ENCODE data around the gene FXYD6.
"Not testable (repeated sequence)": the region's sequence is repeated elsewhere in the genome, so short reads cannot be mapped to it uniquely, and the experiment has no call there.

The FXYD6 gene

GRCh38 chr11:117872420-117872961 is 4.0 kb downstream of the FXYD6 start:
- no peaks in the 10 kb centered on the region for H3K36me3 ChIP-seq (ENCODE audit: insufficient read depth, low read length)
- H3K9ac ChIP-seq (ENCODE audit: insufficient read length) = no peak overlapping the region
- H3K9me3 ChIP-seq (ENCODE audit: low read depth, low read length) = no peaks in the 10 kb centered on the region
- H3K27ac ChIP-seq = no peak overlapping the region
- no peak overlapping the region for H3K4me3 ChIP-seq
- no peak for TF ChIP-seq POLR2AphosphoS5 (IDR thresholded peaks at IDR 0.05; ENCODE audit: borderline replicate concordance, low read depth, low read length)
- no peak for TF ChIP-seq FOXP2 (optimal IDR thresholded peaks at IDR 0.05; ENCODE audit: control extremely low read depth, extremely low read length, insufficient read depth)
- DNase-seq (ENCODE audit: low read depth, low spot score) = no peak

DNA sequence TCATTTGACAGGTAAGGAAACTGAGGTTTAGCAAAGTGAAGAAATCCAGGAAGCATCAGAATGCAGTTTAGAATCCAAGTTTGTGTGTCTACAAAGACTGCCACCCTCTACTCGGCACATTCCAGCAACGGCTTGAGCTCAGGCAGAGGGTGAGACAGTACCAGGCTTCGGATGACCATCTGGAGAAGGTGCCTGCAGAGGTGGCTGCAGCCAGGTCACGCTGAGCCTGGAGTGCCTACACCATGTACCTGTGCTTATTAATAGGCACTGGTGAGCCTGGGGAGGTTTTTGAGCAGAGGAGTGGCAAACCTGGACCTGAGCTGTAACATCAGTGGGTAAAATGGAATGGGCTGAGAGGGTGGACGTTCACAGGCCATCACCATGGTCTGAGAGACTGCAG is 4.7 kb downstream of the FXYD6 start:
- H3K36me3 ChIP-seq (ENCODE audit: insufficient read depth, low read length) = no peaks in the 10 kb centered on the region
- TF ChIP-seq FOXP2 (optimal IDR thresholded peaks at IDR 0.05; ENCODE audit: control extremely low read depth, extremely low read length, insufficient read depth) (no peak), EZH2 (IDR thresholded peaks at IDR 0.05) (no peak), POLR2AphosphoS5 (IDR thresholded peaks at IDR 0.05; ENCODE audit: borderline replicate concordance, low read depth, low read length) (no peak)
- H3K27ac ChIP-seq = no peak overlapping the region
- DNase-seq (ENCODE audit: low read depth, low spot score) = no peak
- H3K9me3 ChIP-seq (ENCODE audit: low read depth, low read length) = no peaks in the 10 kb centered on the region
- no peak overlapping the region for H3K9ac ChIP-seq (ENCODE audit: insufficient read length)
- H3K4me3 ChIP-seq = no peak overlapping the region

DNA sequence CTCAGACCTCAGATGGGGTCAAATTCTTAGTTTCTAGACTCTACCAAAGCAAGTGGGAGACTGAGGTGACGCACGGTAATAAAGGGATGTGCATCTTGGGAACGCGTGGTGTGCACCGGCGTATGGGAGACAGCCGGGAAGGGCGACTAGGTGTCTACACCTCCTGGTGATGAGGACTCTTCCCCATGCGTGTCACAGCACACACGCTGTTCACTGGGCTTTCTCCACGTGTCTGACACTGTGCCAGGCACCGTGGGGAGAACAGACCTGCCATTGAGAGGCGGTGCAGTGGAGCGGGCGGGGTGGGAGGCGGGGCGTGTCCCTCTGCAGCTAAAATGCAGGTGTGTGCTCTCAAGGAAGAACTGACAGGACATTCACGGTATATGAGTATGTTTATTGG is 5.3 kb downstream of the FXYD6 start:
- H3K36me3 ChIP-seq (ENCODE audit: insufficient read depth, low read length) = no peaks in the 10 kb centered on the region
- no peak overlapping the region for H3K9ac ChIP-seq (ENCODE audit: insufficient read length)
- no peak for TF ChIP-seq POLR2AphosphoS5 (IDR thresholded peaks at IDR 0.05; ENCODE audit: borderline replicate concordance, low read depth, low read length)
- TF ChIP-seq FOXP2 (optimal IDR thresholded peaks at IDR 0.05; ENCODE audit: control extremely low read depth, extremely low read length, insufficient read depth) = no peak
- no peak for TF ChIP-seq EZH2 (IDR thresholded peaks at IDR 0.05)
- H3K27ac ChIP-seq = no peak overlapping the region
- H3K9me3 ChIP-seq (ENCODE audit: low read depth, low read length) = no peaks in the 10 kb centered on the region
- DNase-seq (ENCODE audit: low read depth, low spot score) = no peak
- H3K4me3 ChIP-seq = no peak overlapping the region

GRCh38 chr11:117870103-117870952 is 6.1 kb downstream of the FXYD6 start:
- Histone ChIP-seq H3K4me3 (no peak overlapping the region), H3K27ac (no peak overlapping the region), H3K36me3 (ENCODE audit: insufficient read depth, low read length) (no peaks in the 10 kb centered on the region), H3K9me3 (ENCODE audit: low read depth, low read length) (no peaks in the 10 kb centered on the region), H3K9ac (ENCODE audit: insufficient read length) (no peak overlapping the region)
- TF ChIP-seq EZH2 (IDR thresholded peaks at IDR 0.05) (no peak), POLR2AphosphoS5 (IDR thresholded peaks at IDR 0.05; ENCODE audit: borderline replicate concordance, low read depth, low read length) (no peak), FOXP2 (optimal IDR thresholded peaks at IDR 0.05; ENCODE audit: control extremely low read depth, extremely low read length, insufficient read depth) (no peak)
- DNase-seq (ENCODE audit: low read depth, low spot score) = no peak

DNA sequence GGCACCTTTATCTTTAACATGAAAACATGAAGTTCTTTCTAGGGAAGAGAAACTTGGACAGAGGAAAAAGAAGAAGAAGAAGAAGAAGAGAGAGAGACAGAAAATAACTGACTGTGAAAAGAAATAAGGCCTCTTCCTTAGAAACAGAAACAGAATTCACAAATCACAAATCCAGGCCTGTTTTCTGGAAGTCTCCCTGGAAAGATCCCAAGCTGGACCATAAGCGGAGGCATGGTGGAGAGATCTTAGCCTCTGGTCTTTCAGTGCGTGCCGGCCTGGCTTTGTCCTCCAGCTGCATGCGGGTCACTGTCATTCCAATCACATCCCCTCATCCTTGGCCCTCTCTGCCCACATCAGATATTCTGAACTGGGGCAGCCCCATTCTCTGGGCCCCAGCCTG is 6.9 kb downstream of the FXYD6 start:
- TF ChIP-seq EZH2 (IDR thresholded peaks at IDR 0.05) (no peak), FOXP2 (optimal IDR thresholded peaks at IDR 0.05; ENCODE audit: control extremely low read depth, extremely low read length, insufficient read depth) (no peak), POLR2AphosphoS5 (IDR thresholded peaks at IDR 0.05; ENCODE audit: borderline replicate concordance, low read depth, low read length) (no peak)
- DNase-seq (ENCODE audit: low read depth, low spot score) = no peak
- H3K4me3 ChIP-seq = no peak overlapping the region
- no peaks in the 10 kb centered on the region for H3K9me3 ChIP-seq (ENCODE audit: low read depth, low read length)
- H3K9ac ChIP-seq (ENCODE audit: insufficient read length) = no peak overlapping the region
- no peaks in the 10 kb centered on the region for H3K36me3 ChIP-seq (ENCODE audit: insufficient read depth, low read length)
- H3K27ac ChIP-seq = no peak overlapping the region

- Histone ChIP-seq H3K4me3 (no peak overlapping the region), H3K36me3 (ENCODE audit: insufficient read depth, low read length) (no peaks in the 10 kb centered on the region), H3K9me3 (ENCODE audit: low read depth, low read length) (no peaks in the 10 kb centered on the region), H3K9ac (ENCODE audit: insufficient read length) (no peak overlapping the region), H3K27ac (no peak overlapping the region)
- DNase-seq (ENCODE audit: low read depth, low spot score) = no peak
- TF ChIP-seq POLR2AphosphoS5 (IDR thresholded peaks at IDR 0.05; ENCODE audit: borderline replicate concordance, low read depth, low read length) (no peak), FOXP2 (optimal IDR thresholded peaks at IDR 0.05; ENCODE audit: control extremely low read depth, extremely low read length, insufficient read depth) (no peak), EZH2 (IDR thresholded peaks at IDR 0.05) (no peak)
Observed at GRCh38 chr11:117868815-117869561, 7.5 kb downstream of the FXYD6 start.

DNA sequence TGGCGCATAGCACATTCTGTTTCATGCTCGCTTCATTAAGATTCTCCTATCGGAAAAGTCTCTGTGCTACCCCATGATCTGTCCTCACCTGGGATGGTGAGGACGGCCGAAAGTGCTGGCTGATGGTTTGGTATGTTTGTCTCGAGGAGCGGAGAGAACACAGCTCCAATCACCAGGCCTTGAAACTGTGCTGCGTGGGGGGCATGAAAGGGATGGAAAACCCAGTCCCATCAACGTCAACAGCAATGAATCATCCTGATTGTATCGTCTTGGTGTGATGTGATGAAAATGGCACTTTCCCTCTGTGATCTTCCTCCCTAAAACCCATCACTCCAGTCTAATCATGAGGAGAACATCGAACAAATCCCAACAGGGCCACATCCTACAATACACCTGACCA is 8.4 kb downstream of the FXYD6 start:
- DNase-seq (ENCODE audit: low read depth, low spot score) = no peak
- H3K27ac ChIP-seq = no peak overlapping the region
- H3K9ac ChIP-seq (ENCODE audit: insufficient read length) = no peak overlapping the region
- TF ChIP-seq FOXP2 (optimal IDR thresholded peaks at IDR 0.05; ENCODE audit: control extremely low read depth, extremely low read length, insufficient read depth) (no peak), EZH2 (IDR thresholded peaks at IDR 0.05) (no peak), POLR2AphosphoS5 (IDR thresholded peaks at IDR 0.05; ENCODE audit: borderline replicate concordance, low read depth, low read length) (no peak)
- H3K9me3 ChIP-seq (ENCODE audit: low read depth, low read length) = no peaks in the 10 kb centered on the region
- no peak overlapping the region for H3K4me3 ChIP-seq
- H3K36me3 ChIP-seq (ENCODE audit: insufficient read depth, low read length) = no peaks in the 10 kb centered on the region

GRCh38 chr11:117866526-117866925 is 9.9 kb downstream of the FXYD6 start:
- Histone ChIP-seq H3K9me3 (ENCODE audit: low read depth, low read length) (no peaks in the 10 kb centered on the region), H3K4me3 (no peak overlapping the region), H3K36me3 (ENCODE audit: insufficient read depth, low read length) (no peaks in the 10 kb centered on the region), H3K27ac (no peak overlapping the region), H3K9ac (ENCODE audit: insufficient read length) (no peak overlapping the region)
- TF ChIP-seq FOXP2 (optimal IDR thresholded peaks at IDR 0.05; ENCODE audit: control extremely low read depth, extremely low read length, insufficient read depth) = no peak
- DNase-seq (ENCODE audit: low read depth, low spot score) = no peak

DNA sequence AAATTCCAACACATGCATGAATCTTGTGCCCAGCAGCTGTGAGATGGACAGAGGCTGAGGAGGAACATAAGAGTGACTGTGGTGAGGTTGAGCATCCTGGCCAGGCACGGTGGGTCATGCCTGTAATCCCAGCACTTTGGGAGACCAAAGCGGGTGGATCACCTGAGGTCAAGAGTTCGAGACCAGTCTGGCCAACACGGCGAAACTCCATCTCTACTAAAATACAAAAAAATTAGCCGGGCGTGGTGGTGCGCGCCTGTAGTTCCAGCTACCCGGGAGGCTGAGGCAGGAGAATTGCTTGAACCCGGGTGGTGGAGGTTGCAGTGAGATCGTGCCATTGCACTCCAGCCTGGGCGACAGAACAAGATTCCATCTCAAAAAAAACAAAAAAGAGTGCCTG is 10.9 kb downstream of the FXYD6 start:
- not testable (repeated sequence) for H3K4me3 ChIP-seq; H3K9me3 ChIP-seq (ENCODE audit: low read depth, low read length)

More for the DNA sequence above, 10.9 kb downstream of the FXYD6 start:
- H3K36me3 ChIP-seq (ENCODE audit: insufficient read depth, low read length); H3K27ac ChIP-seq; DNase-seq (ENCODE audit: low read depth, low spot score); H3K9ac ChIP-seq (ENCODE audit: insufficient read length): not testable (repeated sequence)
